PC-3 (cell line): Measurements from ENCODE around the gene LTB4R2. TPM values are rescaled to one million over a fixed set of nuclear protein-coding genes. Genes with fewer than 3 reads are reported as not detected.

Experiments
- ATAC-seq: fragments of 200-7000 bp; cut with Tn5 transposase; 2 replicates; pipeline ENCODE4 v1.9.1; 2020; ENCODE audit warnings: mild to moderate bottlenecking, moderate library complexity
- BruUV-seq: library from RNA; stranded (reverse); fragments of 400-500 nt; replicated peaks from 2 replicates; lab custom pipeline; 2021; lab: Mats Ljungman, UMichigan
- CTCF ChIA-PET: fragments of 300-600 bp; sonication (Branson Sonifier 250); formaldehyde crosslinking; loops from one replicate; lab custom pipeline; 2022; ENCODE audit warnings: antibody characterized with exemption; lab: Charles Lee
- POLR2A ChIA-PET: fragments of 300-600 bp; sonication (Branson Sonifier 250); formaldehyde crosslinking; loops from one replicate; lab custom pipeline; 2022; ENCODE audit warnings: antibody characterized with exemption; ENCODE audit not compliant: unreplicated experiment; lab: Charles Lee
- DNase-seq: peaks from one replicate; pipeline ENCODE4 v3.0.0-alpha.2; 2015
- H2AFZ ChIP-seq: fragments of 300-600 bp; sonication (generic); 2 replicates; pipeline ENCODE4 v1.6.0; 2016; ENCODE audit warnings: antibody characterized with exemption, low read length
- H3F3A ChIP-seq: fragments of 300-600 bp; sonication (generic); one replicate; pipeline ENCODE4 v1.6.0; 2017; ENCODE audit warnings: antibody characterized with exemption, low read length, control low read depth, mild to moderate bottlenecking; ENCODE audit not compliant: unreplicated experiment
- H3K27ac ChIP-seq: fragments of 300-600 bp; sonication (generic); 2 replicates; pipeline ENCODE4 v1.5.1; 2016; ENCODE audit warnings: mild to moderate bottlenecking, low read length
- H3K27me3 ChIP-seq: fragments of 300-600 bp; sonication (generic); 2 replicates; pipeline ENCODE4 v1.6.1; 2016; ENCODE audit warnings: low read length, mixed read lengths
- H3K36me3 ChIP-seq: fragments of 300-600 bp; sonication (generic); 2 replicates; pipeline ENCODE4 v1.6.1; 2016; ENCODE audit warnings: low read depth, mixed run types, low read length, mixed read lengths
- H3K4me1 ChIP-seq: fragments of 300-600 bp; sonication (generic); 2 replicates; pipeline ENCODE4 v1.5.1; 2016; ENCODE audit warnings: low read length; ENCODE audit not compliant: insufficient read depth
- H3K4me2 ChIP-seq: fragments of 300-600 bp; sonication (generic); 2 replicates; pipeline ENCODE4 v1.6.0; 2016; ENCODE audit warnings: low read length
- H3K4me3 ChIP-seq: fragments of 300-600 bp; sonication (generic); 2 replicates; pipeline ENCODE4 v1.5.1; 2016; ENCODE audit warnings: mild to moderate bottlenecking, low read length, mixed read lengths
- H3K79me2 ChIP-seq: fragments of 300-600 bp; sonication (generic); 2 replicates; pipeline ENCODE4 v1.6.1; 2017; ENCODE audit warnings: low read length, mixed read lengths
- H3K9ac ChIP-seq: fragments of 300-600 bp; sonication (generic); 2 replicates; pipeline ENCODE4 v1.6.0; 2016; ENCODE audit warnings: mild to moderate bottlenecking, low read length
- H3K9me2 ChIP-seq: fragments of 300-600 bp; sonication (generic); replicated peaks from 2 replicates; pipeline ENCODE4 v1.6.1; 2016; ENCODE audit warnings: mixed run types, low read length, mixed read lengths
- H3K9me3 ChIP-seq: fragments of 300-600 bp; sonication (generic); 2 replicates; pipeline ENCODE4 v1.6.1; 2016; ENCODE audit warnings: low read length, mixed read lengths
- H4K20me1 ChIP-seq: fragments of 300-600 bp; sonication (generic); 2 replicates; pipeline ENCODE4 v1.6.1; 2016; ENCODE audit warnings: low read length, mixed read lengths
- CTCF ChIP-seq: fragments of 300-600 bp; sonication (generic); conservative IDR thresholded peaks from 2 replicates; pipeline ENCODE4 v1.5.1; 2017; ENCODE audit warnings: antibody characterized with exemption, low read depth, mild to moderate bottlenecking, low read length
- EZH2 ChIP-seq: fragments of 300-600 bp; sonication (generic); IDR thresholded peaks from one replicate; pipeline ENCODE4 v1.6.1; 2017; ENCODE audit warnings: antibody characterized with exemption, mild to moderate bottlenecking, low read length; ENCODE audit not compliant: unreplicated experiment
- EZH2phosphoT487 ChIP-seq: fragments of 300-600 bp; sonication (generic); IDR thresholded peaks from 2 replicates; pipeline ENCODE4 v1.6.1; 2018; ENCODE audit warnings: mild to moderate bottlenecking, antibody characterized with exemption, low read length, borderline replicate concordance
- intact Hi-C: fragments of 100-400 bp; cut with micrococcal nuclease; formaldehyde crosslinking; loops from 2 replicates; pipeline ENCODE4 v1.9.0; 2023
- total RNA-seq: library from RNA; depleted of rRNA; stranded (reverse); fragments of >200 nt; gene quantifications from 2 replicates; pipeline ENCODE4 v1.2.3, GENCODE V29; 2014

LTB4R2 gene
- total RNA-seq, 1 experiment from 2014 or later: 9.3 TPM

- Histone ChIP-seq H3K27ac (no peak overlapping the region), H3K4me1 (peaks cover 9% of the 10 kb centered on the region)
Observed at GRCh38 chr14:24310265-24310645, 315 bp downstream of the LTB4R2 start.

GRCh38 chr14:24310646-24311604 is 985 bp downstream of the LTB4R2 start, which contains the start of gene LTB4R:
Gene LTB4R, plus strand, starts transcription at chr14:24311502. Its CDS starts 4,150 bp downstream, at chr14:24315652.
- Histone ChIP-seq H3K79me2 (no peaks in the 10 kb centered on the region), H3K9ac (no peak within 1 kb of the TSS), H3K4me1 (peaks cover 9% of the 10 kb centered on the region), H3K9me3 (no peaks in the 10 kb centered on the region), H3K4me2 (no peak within 1 kb of the TSS), H3K4me3 (no peak within 1 kb of the TSS), H3K27me3 (no peaks in the 10 kb centered on the region), H3F3A (no peaks in the 10 kb centered on the region), H3K9me2 (no peaks in the 10 kb centered on the region), H4K20me1 (no peaks in the 10 kb centered on the region), H3K27ac (no peak within 1 kb of the TSS), H2AFZ (no peak within 1 kb of the TSS), H3K36me3 (peaks cover 15% of the 10 kb centered on the region; the same call in 1 of the 2 replicates)
- CTCF ChIA-PET: no interaction called here
- intact Hi-C loops: no loop called here
- no peak for TF ChIP-seq EZH2
- TF ChIP-seq CTCF: no peak
- POLR2A ChIA-PET: no interaction called here
- ATAC-seq (no peak), DNase-seq (no peak)
- no TSS peak for BruUV-seq

More at GRCh38 chr14:24310265-24310645, 315 bp downstream of the LTB4R2 start:
- no peak for ATAC-seq
- no peaks in the 10 kb centered on the region for H3F3A ChIP-seq
- H3K9ac ChIP-seq: no peak overlapping the region
- H3K27me3 ChIP-seq: no peaks in the 10 kb centered on the region
- TF ChIP-seq EZH2 (no peak), CTCF (no peak), EZH2phosphoT487 (no peak)
- peaks cover 20% of the 10 kb centered on the region; the same call in 1 of the 2 replicates for H3K36me3 ChIP-seq
- H3K79me2 ChIP-seq: no peaks in the 10 kb centered on the region
- no peak overlapping the region for H3K4me3 ChIP-seq
- ChIA-PET POLR2A (no interaction called here), CTCF (no interaction called here)
- BruUV-seq: no TSS peak
- H3K9me3 ChIP-seq: no peaks in the 10 kb centered on the region
- no peak overlapping the region for H3K4me2 ChIP-seq
- intact Hi-C loops: no loop called here
- H4K20me1 ChIP-seq: no peaks in the 10 kb centered on the region
- H3K9me2 ChIP-seq: no peaks in the 10 kb centered on the region
- no peak for DNase-seq
- no peak overlapping the region for H2AFZ ChIP-seq
